Loucy (cell line): ENCODE measurements around the gene FOXP1.

ENCODE experiments used
- H2AFZ ChIP-seq: fragments of 200-600 bp; sonication (generic); 2 replicates; pipeline ENCODE4 v1.6.0; 2016; ENCODE audit warnings: antibody characterized with exemption, mild to moderate bottlenecking, low read length, moderate library complexity
- H3F3A ChIP-seq: fragments of 200-600 bp; 2 replicates; pipeline ENCODE4 v1.6.0; 2016; ENCODE audit warnings: antibody characterized with exemption, low read depth, mild to moderate bottlenecking
- H3K27me3 ChIP-seq: fragments of 200-600 bp; sonication (generic); 2 replicates; pipeline ENCODE4 v1.6.1; 2014; ENCODE audit warnings: low read length, mild to moderate bottlenecking; ENCODE audit not compliant: insufficient read depth, poor library complexity, severe bottlenecking
- H3K36me3 ChIP-seq: fragments of 200-600 bp; sonication (generic); 2 replicates; pipeline ENCODE4 v1.6.1; 2016; ENCODE audit warnings: low read length; ENCODE audit not compliant: insufficient read depth
- H3K4me1 ChIP-seq: fragments of 200-600 bp; sonication (generic); 2 replicates; pipeline ENCODE4 v1.5.1; 2014; ENCODE audit warnings: low read length, mild to moderate bottlenecking; ENCODE audit not compliant: insufficient read depth, poor library complexity, severe bottlenecking
- H3K4me2 ChIP-seq: fragments of 200-600 bp; sonication (generic); 2 replicates; pipeline ENCODE4 v1.6.0; 2014; ENCODE audit warnings: antibody characterized with exemption, low read length, low read depth, mild to moderate bottlenecking; ENCODE audit not compliant: poor library complexity, severe bottlenecking
- H3K4me3 ChIP-seq: fragments of 200-600 bp; sonication (generic); 2 replicates; pipeline ENCODE4 v1.5.1; 2014; ENCODE audit warnings: low read length, mild to moderate bottlenecking, mixed read lengths; ENCODE audit not compliant: poor library complexity, severe bottlenecking
- H3K79me2 ChIP-seq: fragments of 200-600 bp; sonication (generic); 2 replicates; pipeline ENCODE4 v1.6.1; 2014; ENCODE audit warnings: low read length; ENCODE audit not compliant: insufficient read depth
- H3K9ac ChIP-seq: fragments of 200-600 bp; sonication (generic); 2 replicates; pipeline ENCODE4 v1.6.0; 2014; ENCODE audit warnings: mild to moderate bottlenecking, low read depth, low read length, moderate library complexity; ENCODE audit not compliant: poor library complexity, severe bottlenecking
- H3K9me2 ChIP-seq: fragments of 200-600 bp; sonication (generic); replicated peaks from 2 replicates; pipeline ENCODE4 v1.6.1; 2016; ENCODE audit warnings: low read depth, low read length, mixed read lengths
- H3K9me3 ChIP-seq: fragments of 200-600 bp; sonication (generic); 2 replicates; pipeline ENCODE4 v1.6.1; 2014; ENCODE audit warnings: mild to moderate bottlenecking, antibody characterized with exemption, low read length, low read depth; ENCODE audit not compliant: insufficient read depth
- H4K20me1 ChIP-seq: fragments of 200-600 bp; sonication (generic); 2 replicates; pipeline ENCODE4 v1.6.0; 2014; ENCODE audit warnings: antibody characterized with exemption, low read length, mild to moderate bottlenecking; ENCODE audit not compliant: insufficient read depth, poor library complexity, severe bottlenecking
- EZH2phosphoT487 ChIP-seq: fragments of 200-600 bp; IDR thresholded peaks from 2 replicates; pipeline ENCODE4 v1.6.1; 2018; ENCODE audit warnings: antibody characterized with exemption, mild to moderate bottlenecking, moderate library complexity, borderline replicate concordance
- TF ChIP-seq, protein P1 (sequence below): fragments of 200-600 bp; sonication (generic); conservative IDR thresholded peaks from 2 replicates; pipeline ENCODE4 v1.5.1; 2014; ENCODE audit warnings: mild to moderate bottlenecking, antibody characterized with exemption, low read length

FOXP1 gene

DNA sequence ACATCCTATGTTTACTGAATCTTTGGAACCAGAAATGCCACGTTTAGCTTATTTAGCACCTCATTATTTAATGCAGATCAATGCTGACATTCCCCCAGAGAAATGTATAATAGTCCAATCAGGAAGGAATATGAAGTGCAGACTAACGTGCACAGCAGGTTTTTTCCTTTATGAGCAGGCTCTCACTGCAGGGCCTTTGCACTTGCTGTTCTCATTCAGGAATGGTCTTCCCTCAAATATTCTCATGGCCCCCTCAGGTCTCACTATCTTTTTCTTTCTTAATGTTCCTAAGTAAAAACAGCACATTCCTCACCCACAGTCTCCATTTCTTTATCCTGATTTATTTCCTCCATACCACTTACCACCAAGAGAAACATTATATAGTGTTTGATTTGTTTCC, 174.6 kb downstream of the FOXP1 start:
- Histone ChIP-seq H3K9me2 (no peaks in the 10 kb centered on the region), H3K9ac (no peak overlapping the region), H3K27me3 (no peaks in the 10 kb centered on the region), H3K9me3 (no peaks in the 10 kb centered on the region), H3K79me2 (peaks cover 37% of the 10 kb centered on the region), H3K36me3 (no peaks in the 10 kb centered on the region), H3F3A (no peaks in the 10 kb centered on the region), H3K4me2 (no peak overlapping the region), H2AFZ (no peak overlapping the region), H3K4me1 (no peaks in the 10 kb centered on the region), H4K20me1 (peaks cover 7% of the 10 kb centered on the region), H3K4me3 (no peak overlapping the region)
- TF ChIP-seq, protein P1, sequence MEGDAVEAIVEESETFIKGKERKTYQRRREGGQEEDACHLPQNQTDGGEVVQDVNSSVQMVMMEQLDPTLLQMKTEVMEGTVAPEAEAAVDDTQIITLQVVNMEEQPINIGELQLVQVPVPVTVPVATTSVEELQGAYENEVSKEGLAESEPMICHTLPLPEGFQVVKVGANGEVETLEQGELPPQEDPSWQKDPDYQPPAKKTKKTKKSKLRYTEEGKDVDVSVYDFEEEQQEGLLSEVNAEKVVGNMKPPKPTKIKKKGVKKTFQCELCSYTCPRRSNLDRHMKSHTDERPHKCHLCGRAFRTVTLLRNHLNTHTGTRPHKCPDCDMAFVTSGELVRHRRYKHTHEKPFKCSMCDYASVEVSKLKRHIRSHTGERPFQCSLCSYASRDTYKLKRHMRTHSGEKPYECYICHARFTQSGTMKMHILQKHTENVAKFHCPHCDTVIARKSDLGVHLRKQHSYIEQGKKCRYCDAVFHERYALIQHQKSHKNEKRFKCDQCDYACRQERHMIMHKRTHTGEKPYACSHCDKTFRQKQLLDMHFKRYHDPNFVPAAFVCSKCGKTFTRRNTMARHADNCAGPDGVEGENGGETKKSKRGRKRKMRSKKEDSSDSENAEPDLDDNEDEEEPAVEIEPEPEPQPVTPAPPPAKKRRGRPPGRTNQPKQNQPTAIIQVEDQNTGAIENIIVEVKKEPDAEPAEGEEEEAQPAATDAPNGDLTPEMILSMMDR: no peak
- no peak for TF ChIP-seq EZH2phosphoT487

DNA sequence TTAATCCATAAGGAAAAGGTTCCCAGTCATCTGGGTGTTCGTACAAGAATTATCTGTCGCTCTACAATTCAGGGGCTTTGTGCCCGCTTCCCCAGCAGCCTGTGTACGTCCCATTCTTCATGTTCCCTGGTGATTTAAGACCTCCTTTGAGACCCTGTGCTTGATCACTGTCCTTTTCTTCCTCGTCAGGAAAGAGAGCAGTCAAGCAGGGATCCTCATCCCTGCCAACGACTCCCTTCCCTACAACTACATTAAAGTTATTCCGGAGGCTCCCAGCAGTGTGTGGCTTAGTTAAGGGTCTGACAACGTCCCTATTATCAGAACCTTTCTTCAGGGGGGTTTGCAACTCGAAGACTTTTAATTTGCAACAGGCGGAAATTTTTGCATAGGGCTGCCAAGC, 175.7 kb downstream of the FOXP1 start:
- Histone ChIP-seq H3K79me2 (peaks cover 26% of the 10 kb centered on the region; the same call in 1 of the 2 replicates), H3K9ac (no peak overlapping the region), H2AFZ (no peak overlapping the region), H3K9me2 (no peaks in the 10 kb centered on the region), H3K27me3 (no peaks in the 10 kb centered on the region), H3K9me3 (no peaks in the 10 kb centered on the region), H3F3A (no peaks in the 10 kb centered on the region), H3K4me2 (no peak overlapping the region), H3K36me3 (no peaks in the 10 kb centered on the region), H3K4me3 (no peak overlapping the region), H3K4me1 (no peaks in the 10 kb centered on the region), H4K20me1 (no peaks in the 10 kb centered on the region)
- TF ChIP-seq EZH2phosphoT487: no peak
- TF ChIP-seq, protein P1: no peak

DNA sequence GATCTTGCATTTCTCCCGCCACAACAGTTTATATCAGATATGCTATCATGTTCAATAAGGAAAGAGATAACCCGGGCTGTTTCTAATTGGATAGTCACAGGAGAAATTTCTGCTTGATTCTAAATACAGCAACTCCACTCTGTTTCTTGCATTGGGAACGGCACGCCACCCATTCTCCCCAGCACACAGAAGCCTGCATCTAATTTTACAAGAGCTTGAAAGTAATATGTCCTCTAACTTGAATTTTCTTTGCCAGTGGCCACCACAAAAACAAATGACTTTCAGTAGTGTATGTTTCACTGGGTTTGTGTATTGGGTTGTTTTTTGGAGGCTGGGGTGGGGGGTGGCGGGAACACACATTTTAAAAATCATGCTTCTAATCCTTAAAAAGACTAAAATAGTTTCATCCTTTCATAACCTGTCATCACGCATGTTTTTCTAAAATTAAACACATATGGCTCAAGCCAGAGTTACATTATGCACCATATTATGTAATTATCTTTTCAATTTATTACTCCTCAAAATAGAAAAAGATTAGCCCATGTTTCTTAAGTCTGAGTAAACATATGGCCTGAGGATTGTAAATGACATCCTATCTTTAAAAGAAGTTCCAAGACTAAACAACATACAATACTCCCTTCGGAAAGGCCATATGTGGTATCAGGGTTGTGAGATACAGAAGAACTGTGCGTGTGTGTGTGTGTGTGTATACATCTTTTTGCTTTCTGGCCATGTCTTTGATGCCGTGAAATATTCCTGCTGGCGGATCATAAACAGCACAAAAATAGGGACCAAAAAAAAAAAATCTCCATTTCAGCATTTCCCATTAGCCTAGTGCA, 176.3 kb downstream of the FOXP1 start:
- Histone ChIP-seq H3K9me3 (no peaks in the 10 kb centered on the region), H3K4me1 (no peaks in the 10 kb centered on the region), H3K79me2 (peaks cover 24% of the 10 kb centered on the region; the same call in 1 of the 2 replicates), H3K4me2 (no peak overlapping the region), H3F3A (no peaks in the 10 kb centered on the region), H3K9me2 (no peaks in the 10 kb centered on the region), H3K4me3 (no peak overlapping the region), H3K9ac (no peak overlapping the region), H4K20me1 (no peaks in the 10 kb centered on the region), H2AFZ (no peak overlapping the region), H3K36me3 (no peaks in the 10 kb centered on the region), H3K27me3 (no peaks in the 10 kb centered on the region)
- TF ChIP-seq, protein P1: no peak
- no peak for TF ChIP-seq EZH2phosphoT487
